GM06990 (cell line): ENCODE data around the gene CHCHD6.

ENCODE experiments used
- DNase-seq: peaks from one replicate; pipeline ENCODE4 v3.0.0-alpha.2; 2011; ENCODE audit not compliant: insufficient read length; ENCODE audit errors: extremely low read depth
- H3K27me3 ChIP-seq: replicated peaks from 2 replicates; pipeline ENCODE4 v1.6.0; 2011; ENCODE audit warnings: low read length; ENCODE audit not compliant: control insufficient read depth, insufficient read depth
- H3K36me3 ChIP-seq: 2 replicates; pipeline ENCODE4 v1.5.1; 2011; ENCODE audit warnings: low read length; ENCODE audit not compliant: control insufficient read depth, insufficient read depth
- H3K4me3 ChIP-seq: replicated peaks from 2 replicates; pipeline ENCODE4 v1.5.1; 2011; ENCODE audit warnings: low read depth, mild to moderate bottlenecking, control low read depth, low read length
- CTCF ChIP-seq: IDR thresholded peaks from 2 replicates; pipeline ENCODE4 v1.5.1; 2011; ENCODE audit warnings: low read length, control low read depth, mild to moderate bottlenecking, inconsistent platforms; ENCODE audit not compliant: insufficient read depth, poor library complexity, severe bottlenecking

Gene CHCHD6

DNA sequence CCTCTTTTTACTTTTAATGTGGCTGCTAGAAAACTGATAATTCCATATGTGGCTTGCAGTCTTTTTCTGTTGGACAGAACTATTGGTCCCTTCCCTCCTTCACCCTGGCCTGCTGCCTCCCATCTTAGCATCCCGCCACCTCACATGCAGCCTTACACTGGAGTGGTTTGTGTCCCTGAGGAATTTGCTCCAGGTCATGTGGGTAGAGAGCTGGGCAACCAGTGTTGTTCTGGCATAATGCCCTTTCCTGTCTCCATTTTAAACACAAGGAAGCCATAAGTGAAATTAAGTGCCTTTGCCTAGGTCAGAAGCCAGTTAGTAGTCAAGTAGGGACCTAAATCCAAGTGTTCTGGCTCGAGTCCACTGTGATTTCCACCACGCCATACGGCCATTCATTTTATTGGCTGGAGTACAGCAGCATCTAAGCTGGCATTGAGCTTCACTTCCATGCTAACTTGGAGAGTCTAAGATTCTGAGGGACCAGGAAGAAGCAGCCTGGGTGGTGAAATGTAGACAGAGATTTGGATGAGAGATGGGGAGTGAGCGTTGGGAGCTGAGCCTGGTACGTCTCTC lies 232.9 kb downstream of the CHCHD6 start:
- H3K4me3 ChIP-seq, result no peak overlapping the region
- no peak for DNase-seq
- H3K36me3 ChIP-seq, result no peaks in the 10 kb centered on the region
- H3K27me3 ChIP-seq, result no peaks in the 10 kb centered on the region
- no peak for TF ChIP-seq CTCF

DNA sequence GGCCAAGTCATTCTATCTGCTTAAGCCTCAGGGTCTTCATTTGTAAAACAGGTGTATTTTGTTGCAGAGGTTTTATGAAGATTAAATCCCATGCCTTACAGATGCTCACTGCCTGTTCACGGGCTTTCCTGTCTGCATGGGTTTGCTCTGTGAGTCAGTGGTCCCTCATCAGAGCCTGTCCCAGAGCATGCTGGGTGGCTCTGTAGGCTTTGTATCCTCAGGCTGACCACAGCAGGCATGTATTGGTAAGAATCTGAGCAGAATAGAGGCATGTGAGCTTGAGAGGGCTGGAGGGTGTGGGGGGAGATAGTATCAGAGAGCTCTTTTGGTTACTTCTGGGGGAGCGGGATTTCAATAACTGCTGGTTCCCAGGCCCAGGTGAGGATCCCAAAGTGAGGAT lies 233.5 kb downstream of the CHCHD6 start:
- no peak for TF ChIP-seq CTCF
- H3K27me3 ChIP-seq, result no peaks in the 10 kb centered on the region
- DNase-seq, result no peak

GRCh38 chr3:126937973-126938372 lies 233.9 kb downstream of the CHCHD6 start:
- DNase-seq, result no peak
- no peak for TF ChIP-seq CTCF
- H3K27me3 ChIP-seq, result no peaks in the 10 kb centered on the region
- no peak overlapping the region for H3K4me3 ChIP-seq
- H3K36me3 ChIP-seq, result no peaks in the 10 kb centered on the region

More for the DNA sequence above, 233.5 kb downstream of the CHCHD6 start:
- no peak overlapping the region for H3K4me3 ChIP-seq
- no peaks in the 10 kb centered on the region for H3K36me3 ChIP-seq

DNA sequence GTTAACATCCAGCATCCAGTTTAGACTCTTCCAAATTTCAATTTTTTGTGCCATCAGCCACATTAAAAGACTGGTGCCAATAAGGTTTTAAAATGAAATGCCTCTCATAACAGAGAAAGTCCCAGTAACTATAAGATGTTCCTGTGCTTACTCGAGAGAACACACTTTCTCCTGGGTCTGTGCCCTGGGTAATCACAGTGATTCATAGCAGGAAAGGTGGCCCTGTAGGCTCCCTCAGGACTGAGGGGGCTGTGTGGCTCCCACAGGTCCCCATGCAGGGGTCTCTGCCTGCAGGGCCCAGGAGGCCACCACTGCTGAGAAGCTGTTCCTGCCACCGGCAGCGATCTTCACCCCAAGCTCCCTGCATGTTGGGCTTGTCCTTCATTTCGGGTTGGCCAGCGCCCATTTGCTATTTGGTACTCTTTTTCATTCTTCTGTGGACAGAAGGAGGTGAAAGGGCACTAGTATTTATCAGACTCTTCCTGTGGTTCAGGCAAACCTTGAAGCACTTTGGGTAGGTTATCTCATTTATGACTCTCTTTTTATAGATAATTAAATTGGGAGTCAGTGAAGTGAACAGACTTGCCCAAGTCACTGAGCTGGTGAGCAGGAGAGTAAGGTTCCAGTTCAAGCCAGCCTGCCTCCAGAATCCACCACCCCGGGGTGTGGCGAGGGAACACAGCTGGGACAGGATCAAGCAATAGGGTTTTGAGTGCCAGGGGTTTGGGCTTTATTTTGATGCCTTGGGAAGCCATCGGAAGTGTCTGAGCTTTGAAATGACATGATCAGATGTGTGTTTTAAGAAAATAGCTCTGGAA lies 234.7 kb downstream of the CHCHD6 start:
- TF ChIP-seq CTCF, result no peak
- no peak for DNase-seq
- H3K27me3 ChIP-seq, result no peaks in the 10 kb centered on the region
- H3K4me3 ChIP-seq, result no peak overlapping the region
- no peaks in the 10 kb centered on the region for H3K36me3 ChIP-seq

- H3K27me3 ChIP-seq, result no peaks in the 10 kb centered on the region
- no peak for DNase-seq
- no peaks in the 10 kb centered on the region for H3K36me3 ChIP-seq
- no peak overlapping the region for H3K4me3 ChIP-seq
- TF ChIP-seq CTCF, result no peak
These were observed 235.3 kb downstream of the CHCHD6 start for GRCh38 chr3:126939338-126939718.
